Progenitor cell of endocrine pancreas (in vitro differentiated cells): Measurements from ENCODE around the gene PLEKHG4. TPM values are rescaled to one million over a fixed set of nuclear protein-coding genes. Genes with fewer than 3 reads are reported as not detected.
A peak's percentile ranks its signal among the peaks of the same experiment; 100 is the strongest.

ENCODE experiments used
- DNase-seq: peaks from one replicate; pipeline ENCODE4 v3.0.0; 2021; ENCODE audit warnings: low spot score; ENCODE audit not compliant: unreplicated experiment
- H3K27ac Mint-ChIP-seq: 2 replicates; pipeline ENCODE4 v1.8.0; 2021; ENCODE audit warnings: mild to moderate bottlenecking, moderate library complexity, mixed read lengths
- H3K27me3 Mint-ChIP-seq: 2 replicates; pipeline ENCODE4 v1.8.0; 2021; ENCODE audit warnings: mixed read lengths
- H3K36me3 Mint-ChIP-seq: 2 replicates; pipeline ENCODE4 v1.8.0; 2022; ENCODE audit warnings: mixed read lengths; ENCODE audit not compliant: insufficient read depth
- H3K4me1 Mint-ChIP-seq: 2 replicates; pipeline ENCODE4 v1.8.0; 2021; ENCODE audit warnings: low read depth, mixed read lengths
- H3K4me3 Mint-ChIP-seq: 2 replicates; pipeline ENCODE4 v1.8.0; 2021; ENCODE audit warnings: low read depth, mild to moderate bottlenecking, moderate library complexity, mixed read lengths
- H3K9me3 Mint-ChIP-seq: 2 replicates; pipeline ENCODE4 v1.8.0; 2021; ENCODE audit warnings: low read depth, mixed read lengths
- CTCF ChIP-seq: fragments of 200-600 bp; sonication (generic); IDR thresholded peaks from one replicate; pipeline ENCODE4 v1.5.0; 2021; ENCODE audit warnings: antibody characterized with exemption, mild to moderate bottlenecking; ENCODE audit not compliant: unreplicated experiment
- total RNA-seq: library from RNA; stranded (reverse); gene quantifications from 2 replicates; pipeline ENCODE4 v1.2.1, GENCODE V29; 2021

Gene PLEKHG4
- total RNA-seq, 1 donor from 2014 or later, result 3.3 TPM

GRCh38 chr16:67257486-67258160 lies 21.7 kb upstream of the PLEKHG4 start:
- TF ChIP-seq CTCF, result no peak
- H3K9me3 Mint-ChIP-seq, result no peaks in the 10 kb centered on the region
- peaks cover 8% of the 10 kb centered on the region for H3K27me3 Mint-ChIP-seq
- no peaks in the 10 kb centered on the region for H3K36me3 Mint-ChIP-seq
- no peaks in the 10 kb centered on the region for H3K4me1 Mint-ChIP-seq
- H3K27ac Mint-ChIP-seq, result no peak overlapping the region
- DNase-seq, result no peak
- no peak overlapping the region for H3K4me3 Mint-ChIP-seq

GRCh38 chr16:67258161-67258835 lies 21.0 kb upstream of the PLEKHG4 start:
- H3K4me1 Mint-ChIP-seq, result no peaks in the 10 kb centered on the region
- H3K27ac Mint-ChIP-seq, result no peak overlapping the region
- DNase-seq, result no peak
- no peaks in the 10 kb centered on the region for H3K36me3 Mint-ChIP-seq
- H3K9me3 Mint-ChIP-seq, result no peaks in the 10 kb centered on the region
- peaks cover 12% of the 10 kb centered on the region for H3K27me3 Mint-ChIP-seq
- no peak for TF ChIP-seq CTCF
- H3K4me3 Mint-ChIP-seq, result no peak overlapping the region

GRCh38 chr16:67259705-67260104 lies 19.6 kb upstream of the PLEKHG4 start:
- no peak for TF ChIP-seq CTCF
- no peak overlapping the region for H3K4me3 Mint-ChIP-seq
- H3K4me1 Mint-ChIP-seq, result no peaks in the 10 kb centered on the region
- DNase-seq, result no peak
- H3K27me3 Mint-ChIP-seq, result peaks cover 18% of the 10 kb centered on the region
- no peaks in the 10 kb centered on the region for H3K36me3 Mint-ChIP-seq
- no peak overlapping the region for H3K27ac Mint-ChIP-seq
- H3K9me3 Mint-ChIP-seq, result no peaks in the 10 kb centered on the region

GRCh38 chr16:67260426-67261063 lies 18.8 kb upstream of the PLEKHG4 start:
- H3K27ac Mint-ChIP-seq, result no peak overlapping the region
- no peak for DNase-seq
- H3K27me3 Mint-ChIP-seq, result peaks cover 20% of the 10 kb centered on the region
- peak; percentile 64 for TF ChIP-seq CTCF
- no peaks in the 10 kb centered on the region for H3K4me1 Mint-ChIP-seq
- no peak overlapping the region for H3K4me3 Mint-ChIP-seq
- H3K9me3 Mint-ChIP-seq, result no peaks in the 10 kb centered on the region
- H3K36me3 Mint-ChIP-seq, result no peaks in the 10 kb centered on the region

- no peak overlapping the region for H3K27ac Mint-ChIP-seq
Measured at GRCh38 chr16:67263201-67263600, 16.1 kb upstream of the PLEKHG4 start.

More at GRCh38 chr16:67263201-67263600, 16.1 kb upstream of the PLEKHG4 start:
- no peak for TF ChIP-seq CTCF
- Mint-ChIP-seq H3K36me3 (no peaks in the 10 kb centered on the region), H3K9me3 (no peaks in the 10 kb centered on the region), H3K4me1 (no peaks in the 10 kb centered on the region), H3K27me3 (peaks cover 23% of the 10 kb centered on the region), H3K4me3 (no peak overlapping the region)
- no peak for DNase-seq
